Fibroblast of pulmonary artery (primary cell): Measurements from ENCODE around the gene BMP10.

Experiments
- DNase-seq: peaks from one replicate; pipeline ENCODE4 v3.0.0-alpha.2; 2010; ENCODE audit warnings: low read depth
- H3K4me3 ChIP-seq: replicated peaks from 2 replicates; pipeline ENCODE4 v1.5.1; 2011; ENCODE audit warnings: low read depth, mild to moderate bottlenecking, control low read depth, low read length, moderate library complexity
- TF ChIP-seq, protein P1 (sequence below): IDR thresholded peaks from 2 replicates; pipeline ENCODE4 v1.5.1; 2011; ENCODE audit warnings: mild to moderate bottlenecking, control low read depth, low read length, inconsistent platforms; ENCODE audit errors: missing control alignments

BMP10 gene

DNA sequence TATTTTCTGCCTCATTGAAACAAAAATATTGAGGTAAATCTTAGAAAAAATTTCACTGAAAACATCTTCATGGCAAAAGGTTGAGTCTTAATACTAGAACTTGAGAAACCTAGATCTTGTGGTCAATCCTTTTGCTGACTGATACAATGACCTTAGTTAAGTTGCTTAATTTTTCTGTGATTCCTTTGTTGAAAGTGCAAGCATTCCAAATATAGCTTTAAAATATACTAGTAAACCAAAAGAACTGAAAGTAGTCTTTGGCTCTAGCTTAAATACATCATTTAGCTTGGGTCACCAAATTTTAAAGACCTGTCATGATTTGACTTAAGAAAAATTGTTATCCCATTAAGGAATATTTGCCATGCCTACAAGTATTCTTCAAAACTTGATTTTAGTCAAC lies 16.7 kb downstream of the BMP10 start:
- TF ChIP-seq, protein P1, sequence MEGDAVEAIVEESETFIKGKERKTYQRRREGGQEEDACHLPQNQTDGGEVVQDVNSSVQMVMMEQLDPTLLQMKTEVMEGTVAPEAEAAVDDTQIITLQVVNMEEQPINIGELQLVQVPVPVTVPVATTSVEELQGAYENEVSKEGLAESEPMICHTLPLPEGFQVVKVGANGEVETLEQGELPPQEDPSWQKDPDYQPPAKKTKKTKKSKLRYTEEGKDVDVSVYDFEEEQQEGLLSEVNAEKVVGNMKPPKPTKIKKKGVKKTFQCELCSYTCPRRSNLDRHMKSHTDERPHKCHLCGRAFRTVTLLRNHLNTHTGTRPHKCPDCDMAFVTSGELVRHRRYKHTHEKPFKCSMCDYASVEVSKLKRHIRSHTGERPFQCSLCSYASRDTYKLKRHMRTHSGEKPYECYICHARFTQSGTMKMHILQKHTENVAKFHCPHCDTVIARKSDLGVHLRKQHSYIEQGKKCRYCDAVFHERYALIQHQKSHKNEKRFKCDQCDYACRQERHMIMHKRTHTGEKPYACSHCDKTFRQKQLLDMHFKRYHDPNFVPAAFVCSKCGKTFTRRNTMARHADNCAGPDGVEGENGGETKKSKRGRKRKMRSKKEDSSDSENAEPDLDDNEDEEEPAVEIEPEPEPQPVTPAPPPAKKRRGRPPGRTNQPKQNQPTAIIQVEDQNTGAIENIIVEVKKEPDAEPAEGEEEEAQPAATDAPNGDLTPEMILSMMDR: no peak
- DNase-seq: no peak
- H3K4me3 ChIP-seq: no peak overlapping the region

GRCh38 chr2:68853915-68854314 lies 17.3 kb downstream of the BMP10 start:
- DNase-seq: no peak
- H3K4me3 ChIP-seq: no peak overlapping the region
- TF ChIP-seq, protein P1: no peak

GRCh38 chr2:68853035-68853434 lies 18.2 kb downstream of the BMP10 start:
- DNase-seq: peak; percentile 45
- no peak overlapping the region for H3K4me3 ChIP-seq
- TF ChIP-seq, protein P1: no peak

- DNase-seq: no peak
- TF ChIP-seq, protein P1: no peak
- no peak overlapping the region for H3K4me3 ChIP-seq
These were observed 20.7 kb downstream of the BMP10 start for GRCh38 chr2:68850524-68850923.

GRCh38 chr2:68849579-68850030 lies 21.6 kb downstream of the BMP10 start:
- H3K4me3 ChIP-seq: no peak overlapping the region
- TF ChIP-seq, protein P1: no peak
- peak; percentile 83 for DNase-seq

DNA sequence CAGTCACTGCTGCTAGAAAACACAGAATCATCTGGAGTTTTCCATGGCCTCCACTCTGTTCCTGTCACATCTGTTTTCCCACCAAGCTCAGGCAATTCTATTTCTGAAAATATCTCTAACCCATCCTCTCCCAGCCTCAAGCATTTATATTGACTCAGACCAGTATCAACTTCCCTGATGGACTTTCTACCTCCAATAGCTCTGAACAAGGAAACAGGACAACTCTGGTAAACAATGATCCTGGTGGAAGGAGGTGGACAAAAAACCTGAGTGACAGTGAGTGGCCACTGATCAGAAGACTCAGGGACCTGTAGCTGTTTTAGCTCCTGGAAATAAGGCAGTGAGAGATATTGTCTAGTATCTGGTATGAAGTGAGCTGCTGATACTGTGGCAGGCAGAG lies 23.4 kb downstream of the BMP10 start:
- TF ChIP-seq, protein P1: no peak
- H3K4me3 ChIP-seq: no peak overlapping the region
- DNase-seq: no peak

GRCh38 chr2:68846091-68846490 lies 25.1 kb downstream of the BMP10 start:
- TF ChIP-seq, protein P1: no peak
- no peak for DNase-seq
- H3K4me3 ChIP-seq: no peak overlapping the region
